GM12891 (cell line): Measurements from ENCODE around the gene LAMA5.

Source experiments
- PAX5 ChIP-seq: IDR thresholded peaks from 2 replicates; pipeline ENCODE4 v1.6.1; 2011; ENCODE audit warnings: low read length, moderate library complexity, mild to moderate bottlenecking; ENCODE audit not compliant: insufficient read depth, severe bottlenecking
- POLR2A ChIP-seq: IDR thresholded peaks from 2 replicates; pipeline ENCODE4 v1.6.1; 2011; ENCODE audit warnings: low read depth, low read length, control low read depth
- POLR2AphosphoS5 ChIP-seq: IDR thresholded peaks from 2 replicates; pipeline ENCODE4 v1.6.1; 2011; ENCODE audit warnings: low read depth, low read length, control low read depth
- SPI1 ChIP-seq: IDR thresholded peaks from 2 replicates; pipeline ENCODE4 v1.6.1; 2011; ENCODE audit warnings: low read depth, low read length, control low read depth

DNA sequence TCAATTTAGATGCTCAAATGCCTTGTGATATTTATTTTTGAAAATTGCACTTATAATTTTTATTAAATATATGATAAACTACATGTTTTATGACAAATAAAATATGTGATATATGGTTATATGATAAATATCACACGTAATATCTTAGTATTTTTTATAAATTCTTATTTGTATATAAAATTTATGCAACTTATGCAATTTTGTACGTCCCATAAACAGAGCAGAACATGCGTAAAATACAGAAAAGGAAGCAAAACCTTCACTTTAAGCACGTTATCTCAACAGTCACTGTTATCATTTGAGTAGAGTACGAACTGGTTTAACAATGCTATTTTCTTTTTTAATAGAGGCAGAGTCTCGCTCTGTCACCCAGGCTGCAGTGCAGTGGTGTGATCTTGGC is 80.0 kb downstream of the LAMA5 start:
- TF ChIP-seq POLR2A (no peak), SPI1 (no peak), PAX5 (no peak), POLR2AphosphoS5 (no peak)
